Neuronal stem cell (in vitro differentiated cells): Measurements from ENCODE around the gene TMEM79.
A peak's percentile ranks its signal among the peaks of the same experiment; 100 is the strongest.

Experiments used
- DNase-seq: peaks from one replicate; pipeline ENCODE4 v3.0.0-alpha.2; 2013; ENCODE audit warnings: low spot score
- H2AFZ ChIP-seq: one replicate; pipeline ENCODE4 v1.6.1; 2013; ENCODE audit warnings: mild to moderate bottlenecking, low read length, inconsistent platforms
- H2AK5ac ChIP-seq: 2 replicates; pipeline ENCODE4 v1.6.1; 2013; ENCODE audit warnings: low read depth, mild to moderate bottlenecking, inconsistent platforms, low read length, moderate library complexity, mixed read lengths
- H2BK120ac ChIP-seq: 2 replicates; pipeline ENCODE4 v1.6.1; 2013; ENCODE audit warnings: low read depth, mild to moderate bottlenecking, inconsistent platforms, low read length, moderate library complexity, mixed read lengths
- H2BK12ac ChIP-seq: one replicate; pipeline ENCODE4 v1.6.1; 2013; ENCODE audit warnings: low read length, inconsistent platforms
- H2BK15ac ChIP-seq: 2 replicates; pipeline ENCODE4 v1.6.1; 2013; ENCODE audit warnings: mild to moderate bottlenecking, low read length, inconsistent platforms, mixed read lengths
- H2BK5ac ChIP-seq: one replicate; pipeline ENCODE4 v1.6.1; 2013; ENCODE audit warnings: inconsistent platforms, mild to moderate bottlenecking, low read length, moderate library complexity
- H3K14ac ChIP-seq: one replicate; pipeline ENCODE4 v1.6.1; 2013; ENCODE audit warnings: low read length, inconsistent platforms
- H3K18ac ChIP-seq: 2 replicates; pipeline ENCODE4 v1.6.1; 2013; ENCODE audit warnings: low read length, inconsistent platforms
- H3K23ac ChIP-seq: 2 replicates; pipeline ENCODE4 v1.6.1; 2013; ENCODE audit warnings: low read depth, mild to moderate bottlenecking, mixed read lengths, low read length, inconsistent platforms; ENCODE audit not compliant: poor library complexity
- H3K27ac ChIP-seq: replicated peaks from 3 replicates; pipeline ENCODE4 v1.5.1; 2013; ENCODE audit warnings: low read length, inconsistent platforms
- H3K27me3 ChIP-seq, 3 experiments: 2 replicates each; pipeline ENCODE4 v1.6.1; 2013; ENCODE audit warnings: low read length in 3 of 3, mild to moderate bottlenecking in 2 of 3, inconsistent platforms in 1 of 3, low read depth in 1 of 3, mixed read lengths in 1 of 3, moderate library complexity in 1 of 3; ENCODE audit not compliant: control insufficient read depth in 3 of 3, insufficient read depth in 3 of 3
- H3K36me3 ChIP-seq, 2 donors: replicated peaks in 1 of 2; 2 replicates each; pipeline ENCODE4 v1.6.1; 2013; ENCODE audit warnings: low read length in 2 of 2; ENCODE audit not compliant: control insufficient read depth in 2 of 2, insufficient read depth in 2 of 2
- H3K4ac ChIP-seq: 2 replicates; pipeline ENCODE4 v1.6.1; 2013; ENCODE audit warnings: inconsistent platforms, mild to moderate bottlenecking, low read length, moderate library complexity
- H3K4me1 ChIP-seq, 2 donors: 1 replicate in 1 of 2; 2 replicates in 1 of 2; pipeline ENCODE4 v1.6.1; 2013; ENCODE audit warnings: low read length in 2 of 2, low read depth in 1 of 2; ENCODE audit not compliant: control insufficient read depth in 2 of 2, insufficient read depth in 1 of 2
- H3K4me2 ChIP-seq: one replicate; pipeline ENCODE4 v1.6.1; 2013; ENCODE audit warnings: mild to moderate bottlenecking, low read length, inconsistent platforms; ENCODE audit not compliant: insufficient read depth, poor library complexity, severe bottlenecking
- H3K4me3 ChIP-seq, 2 donors: 2 replicates each; pipeline ENCODE4 v1.5.1; 2013; ENCODE audit warnings: low read length in 2 of 2, mild to moderate bottlenecking in 2 of 2, inconsistent platforms in 1 of 2, moderate library complexity in 1 of 2
- H3K79me1 ChIP-seq: one replicate; pipeline ENCODE4 v1.6.1; 2013; ENCODE audit warnings: low read depth, mild to moderate bottlenecking, inconsistent platforms, low read length, moderate library complexity
- H3K9ac ChIP-seq: one replicate; pipeline ENCODE4 v1.6.1; 2013; ENCODE audit warnings: mild to moderate bottlenecking, low read depth, low read length, inconsistent platforms; ENCODE audit not compliant: poor library complexity
- H3K9me3 ChIP-seq, 2 donors: replicated peaks in 1 of 2; 2 replicates each; pipeline versions ENCODE3 to v1.6.1; 2013; ENCODE audit warnings: low read length in 2 of 2, mild to moderate bottlenecking in 2 of 2, inconsistent platforms in 1 of 2, low read depth in 1 of 2, mixed read lengths in 1 of 2, moderate library complexity in 1 of 2; ENCODE audit not compliant: control insufficient read depth in 2 of 2, insufficient read depth in 1 of 2
- H4K8ac ChIP-seq: one replicate; pipeline ENCODE4 v1.6.1; 2013; ENCODE audit warnings: low read depth, mild to moderate bottlenecking, inconsistent platforms, low read length, moderate library complexity
- H4K91ac ChIP-seq: one replicate; pipeline ENCODE4 v1.6.1; 2013; ENCODE audit warnings: low read length, low read depth, mild to moderate bottlenecking, inconsistent platforms; ENCODE audit not compliant: poor library complexity
- WGBS, 2 donors: extraction: QIAGEN DNeasy Blood & Tissue Kit; methylation state at CpG; one replicate each; pipeline ENCODE4 v1.1.7; 2013; ENCODE audit warnings: missing lambda C conversion rate in 2 of 2, mixed read lengths in 1 of 2; ENCODE audit not compliant: insufficient read length in 2 of 2, insufficient replicate concordance in 1 of 2; ENCODE audit errors: extremely low coverage in 2 of 2; 5-methylcytosine and 5-hydroxymethylcytosine counted together

The TMEM79 gene

DNA sequence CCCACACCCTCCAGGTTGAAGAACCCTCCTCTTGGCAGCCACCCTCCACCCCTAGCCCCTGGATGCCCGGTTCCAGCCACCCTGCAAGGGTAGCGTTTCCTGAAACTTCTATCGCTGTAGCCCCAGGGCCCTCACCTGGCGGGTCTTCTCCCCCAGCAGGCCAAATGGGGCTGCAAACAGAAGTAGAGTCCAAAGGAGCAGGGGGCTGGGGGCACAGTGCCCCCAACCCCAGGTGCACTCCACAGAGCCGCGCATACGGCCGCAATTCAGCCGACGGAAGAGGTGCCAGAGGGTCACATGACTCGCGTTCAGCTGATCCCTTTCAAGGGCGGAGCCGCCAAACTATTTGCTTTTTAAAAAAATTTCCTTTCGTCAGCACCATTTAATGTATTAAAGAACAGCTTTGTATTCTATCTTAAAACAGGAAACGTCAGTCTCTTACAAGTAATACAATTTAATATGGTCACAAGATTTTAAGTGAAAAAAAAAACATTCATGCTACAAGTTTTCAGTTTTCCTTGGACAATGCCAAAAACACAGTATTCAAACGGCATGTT lies 11.3 kb downstream of the TMEM79 start, which contains the start of gene GLMP:
GLMP (minus strand) TSS at position 289 of the 557 bp plus-strand sequence; CDS start at position 255, 34 bp downstream.
- Histone ChIP-seq H2BK12ac (no peak within 1 kb of the TSS), H4K91ac (peak within 1 kb of the TSS; percentile 3), H2BK120ac (no peak within 1 kb of the TSS), H3K4me3 (peak within 1 kb of the TSS; percentile 56 to 76), H3K36me3 (peaks cover 0 to 2% of the 10 kb centered on the region in 2 donors), H2AK5ac (peak within 1 kb of the TSS; percentile 78), H3K14ac (no peak within 1 kb of the TSS), H3K4me1 (peaks cover 2 to 10% of the 10 kb centered on the region in 2 donors), H3K23ac (no peak within 1 kb of the TSS), H3K79me1 (peaks cover 5% of the 10 kb centered on the region), H3K4ac (no peak within 1 kb of the TSS), H3K4me2 (peak within 1 kb of the TSS; percentile 88), H3K9ac (peak within 1 kb of the TSS; percentile 32), H2BK15ac (no peak within 1 kb of the TSS), H3K27ac (no peak within 1 kb of the TSS), H3K18ac (peak within 1 kb of the TSS; percentile 50), H4K8ac (no peak within 1 kb of the TSS), H3K9me3 (no peaks in the 10 kb centered on the region), H2BK5ac (no peak within 1 kb of the TSS), H3K27me3 (no peaks in the 10 kb centered on the region), H2AFZ (peak within 1 kb of the TSS; percentile 98)
- WGBS, 2 donors = no CpG with 5 or more reads among the region's 17 CpGs
- DNase-seq = no peak

DNA sequence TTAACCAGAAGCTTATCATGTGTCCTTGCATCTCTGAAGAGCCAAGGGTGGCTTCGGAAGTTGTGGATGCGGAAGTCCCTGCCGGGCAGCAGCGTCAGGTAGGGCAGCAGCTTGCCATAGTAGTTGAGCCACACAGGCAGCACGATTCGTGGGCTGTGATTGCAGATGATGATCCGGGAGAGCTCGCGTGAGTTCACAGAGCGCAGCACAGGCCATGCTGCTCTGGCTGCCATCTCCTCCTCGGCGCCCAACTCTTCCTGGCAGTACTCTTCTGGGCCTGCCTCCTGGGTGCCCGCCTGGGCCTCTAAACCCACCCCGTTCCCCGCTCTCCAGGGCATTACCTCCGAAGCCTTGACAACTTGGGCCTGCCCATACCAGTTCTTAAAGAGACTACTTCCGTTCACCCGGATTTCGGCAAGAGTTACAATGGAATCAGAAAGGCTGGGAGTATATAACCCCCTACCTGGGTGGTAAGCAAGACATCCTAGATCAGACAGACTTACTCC lies 14.8 kb downstream of the TMEM79 start, which contains the start of gene VHLL:
VHLL (minus strand) TSS at position 456 of the 506 bp plus-strand sequence; CDS start at position 338, 118 bp downstream.
- Histone ChIP-seq H3K4ac (no peak within 1 kb of the TSS), H3K4me2 (no peak within 1 kb of the TSS), H3K27me3 (no peaks in the 10 kb centered on the region), H3K9ac (peak within 1 kb of the TSS; percentile 27), H2AK5ac (no peak within 1 kb of the TSS), H3K18ac (no peak within 1 kb of the TSS), H2BK12ac (peak within 1 kb of the TSS; percentile 16), H3K36me3 (peaks cover 0 to 3% of the 10 kb centered on the region in 2 donors), H3K4me1 (peaks cover 2 to 6% of the 10 kb centered on the region in 2 donors), H3K79me1 (peaks cover 4% of the 10 kb centered on the region), H4K8ac (no peak within 1 kb of the TSS), H2BK5ac (no peak within 1 kb of the TSS), H3K9me3 (no peaks in the 10 kb centered on the region), H3K23ac (no peak within 1 kb of the TSS), H2BK15ac (no peak within 1 kb of the TSS), H2BK120ac (no peak within 1 kb of the TSS), H3K4me3 (no peak within 1 kb of the TSS), H3K27ac (no peak within 1 kb of the TSS), H2AFZ (no peak within 1 kb of the TSS), H4K91ac (no peak within 1 kb of the TSS), H3K14ac (no peak within 1 kb of the TSS)
- WGBS, 2 donors = no CpG with 5 or more reads among the region's 19 CpGs
- no peak for DNase-seq

DNA sequence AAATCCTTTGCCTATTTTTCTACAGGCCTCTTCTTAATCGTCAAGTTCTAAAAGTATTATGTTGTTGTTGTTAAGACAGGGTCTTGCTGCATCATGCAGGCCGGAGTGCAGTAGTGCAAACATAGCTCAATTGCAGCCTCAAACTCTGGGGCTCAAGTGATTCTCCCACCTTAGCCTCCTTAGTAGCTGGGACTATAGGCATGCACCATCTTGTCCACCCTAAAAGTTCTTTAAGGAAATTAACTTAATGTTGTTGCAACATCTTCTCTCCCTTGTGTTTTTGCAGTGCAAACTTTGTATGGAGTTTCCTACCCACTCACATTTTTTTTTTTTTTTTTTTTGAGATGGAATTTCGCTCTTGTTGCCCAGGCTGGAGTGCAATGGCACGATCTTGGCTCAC lies 19.1 kb downstream of the TMEM79 start:
- H2BK15ac ChIP-seq = no peak overlapping the region
- no CpG with 5 or more reads among the region's 4 CpGs for WGBS, 2 donors
- H2BK120ac ChIP-seq = no peak overlapping the region
- no peak overlapping the region for H4K91ac ChIP-seq
- H3K36me3 ChIP-seq = peaks cover 4 to 37% of the 10 kb centered on the region in 2 donors
- no peak overlapping the region for H3K23ac ChIP-seq
- no peak overlapping the region for H3K27ac ChIP-seq
- H2AFZ ChIP-seq = no peak overlapping the region
- H2AK5ac ChIP-seq = no peak overlapping the region
- no peak overlapping the region for H2BK12ac ChIP-seq
- no peaks in the 10 kb centered on the region for H3K4me1 ChIP-seq
- H3K4me2 ChIP-seq = no peak overlapping the region
- no peak overlapping the region for H3K18ac ChIP-seq
- H3K9ac ChIP-seq = no peak overlapping the region
- no peak overlapping the region for H4K8ac ChIP-seq
- H3K27me3 ChIP-seq = no peaks in the 10 kb centered on the region
- H3K4ac ChIP-seq = no peak overlapping the region
- H3K79me1 ChIP-seq = no peaks in the 10 kb centered on the region
- H3K4me3 ChIP-seq = no peak overlapping the region
- H2BK5ac ChIP-seq = no peak overlapping the region
- no peak for DNase-seq
- no peak overlapping the region for H3K14ac ChIP-seq
- H3K9me3 ChIP-seq = no peaks in the 10 kb centered on the region

DNA sequence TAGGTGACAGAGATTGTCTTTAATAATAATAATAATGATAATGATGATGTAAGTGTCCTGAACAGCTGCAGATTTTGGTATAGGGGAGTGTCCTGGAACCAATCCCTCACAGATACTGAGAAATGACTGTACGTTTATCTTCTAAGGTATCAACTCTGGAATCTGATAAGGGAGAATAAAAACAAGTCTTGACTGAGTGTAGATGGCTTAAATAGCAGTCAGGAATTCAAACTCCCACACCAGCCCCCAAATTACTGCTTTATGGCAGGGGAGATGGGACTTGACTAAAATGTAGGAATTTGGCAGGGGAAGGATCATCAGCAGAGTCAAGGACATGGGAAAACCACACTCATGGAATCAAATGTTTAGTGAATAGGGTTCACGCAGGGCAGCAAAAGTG lies 21.1 kb downstream of the TMEM79 start:
- no peaks in the 10 kb centered on the region for H3K27me3 ChIP-seq
- H3K4me1 ChIP-seq = no peaks in the 10 kb centered on the region
- no peak overlapping the region for H3K23ac ChIP-seq
- no peak overlapping the region for H2BK12ac ChIP-seq
- no CpG with 5 or more reads among the region's 2 CpGs for WGBS, 2 donors
- no peaks in the 10 kb centered on the region for H3K9me3 ChIP-seq
- H3K9ac ChIP-seq = no peak overlapping the region
- no peak overlapping the region for H3K4ac ChIP-seq
- H4K8ac ChIP-seq = no peak overlapping the region
- no peak overlapping the region for H2AK5ac ChIP-seq
- no peak overlapping the region for H2AFZ ChIP-seq
- no peak overlapping the region for H3K4me3 ChIP-seq
- H4K91ac ChIP-seq = no peak overlapping the region
- no peak overlapping the region for H2BK120ac ChIP-seq
- H3K4me2 ChIP-seq = no peak overlapping the region
- H3K36me3 ChIP-seq = peaks cover 15 to 56% of the 10 kb centered on the region in 2 donors
- no peaks in the 10 kb centered on the region for H3K79me1 ChIP-seq
- H3K27ac ChIP-seq = no peak overlapping the region
- H2BK5ac ChIP-seq = no peak overlapping the region
- H3K14ac ChIP-seq = no peak overlapping the region
- H3K18ac ChIP-seq = no peak overlapping the region
- DNase-seq = no peak
- no peak overlapping the region for H2BK15ac ChIP-seq
